ENCODE measurements around the gene NEMF.
"Not testable (repeated sequence)": the region's sequence is repeated elsewhere in the genome, so short reads cannot be mapped to it uniquely, and the experiment has no call there.

NEMF gene

DNA sequence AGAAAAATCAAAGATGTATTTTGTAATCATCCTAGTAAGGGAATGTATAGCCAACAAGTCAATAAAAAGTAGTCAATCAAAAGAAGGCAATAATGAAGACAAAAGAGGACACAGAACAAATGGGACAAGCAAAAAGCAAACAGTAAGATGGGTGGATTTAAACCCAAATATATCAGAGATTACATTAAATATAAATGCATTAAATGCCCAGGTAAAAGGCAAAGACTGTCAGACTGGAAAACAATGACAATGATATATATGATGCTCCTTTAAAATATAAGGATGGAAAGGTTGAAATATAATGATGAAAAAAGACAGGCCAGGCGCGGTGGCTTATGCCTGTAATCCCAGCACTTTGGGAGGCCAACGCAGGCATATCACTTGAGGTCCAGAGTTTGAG, 35.7 kb downstream of the NEMF start:
- no peak for DNase-seq (ENCODE audit: low read depth)

DNA sequence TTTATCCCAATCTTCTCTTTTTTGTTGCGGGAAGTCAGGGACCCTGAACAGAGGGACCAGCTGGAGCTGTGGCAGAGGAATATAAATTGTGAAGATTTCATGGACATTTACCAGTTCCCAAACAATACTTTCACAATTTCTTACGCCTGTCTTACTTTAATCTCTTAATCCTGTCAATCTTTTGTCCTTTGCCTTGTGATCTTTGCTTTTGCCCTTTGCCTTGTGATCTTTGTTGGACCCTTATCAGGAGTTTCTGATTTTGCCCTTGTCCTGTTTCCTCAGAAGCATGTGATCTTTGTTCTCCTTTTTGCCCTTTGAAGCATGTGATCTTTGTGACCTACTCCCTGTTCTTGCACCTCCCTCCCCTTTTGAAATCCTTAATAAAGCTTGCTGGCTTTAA, 36.5 kb downstream of the NEMF start:
- DNase-seq (ENCODE audit: low read depth) = not testable (repeated sequence)

DNA sequence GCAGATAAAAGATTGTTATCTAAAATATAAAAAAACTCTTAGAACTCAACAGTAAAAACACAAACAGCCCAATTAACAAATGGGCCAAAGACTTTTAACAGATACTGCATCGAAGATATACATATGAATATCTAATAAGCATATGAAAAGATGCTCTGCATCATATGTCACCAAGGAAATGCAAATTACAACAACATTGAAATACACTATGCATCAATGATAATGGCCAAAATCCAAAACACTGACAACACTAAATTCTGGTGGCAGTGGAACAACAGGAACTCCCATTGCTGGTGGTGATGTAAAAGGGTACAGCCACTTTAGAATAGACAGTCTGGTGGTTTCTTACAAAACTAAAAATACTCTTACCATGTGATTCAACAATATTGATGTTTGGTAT, 43.8 kb downstream of the NEMF start:
- DNase-seq (ENCODE audit: low read depth) = no peak

DNA sequence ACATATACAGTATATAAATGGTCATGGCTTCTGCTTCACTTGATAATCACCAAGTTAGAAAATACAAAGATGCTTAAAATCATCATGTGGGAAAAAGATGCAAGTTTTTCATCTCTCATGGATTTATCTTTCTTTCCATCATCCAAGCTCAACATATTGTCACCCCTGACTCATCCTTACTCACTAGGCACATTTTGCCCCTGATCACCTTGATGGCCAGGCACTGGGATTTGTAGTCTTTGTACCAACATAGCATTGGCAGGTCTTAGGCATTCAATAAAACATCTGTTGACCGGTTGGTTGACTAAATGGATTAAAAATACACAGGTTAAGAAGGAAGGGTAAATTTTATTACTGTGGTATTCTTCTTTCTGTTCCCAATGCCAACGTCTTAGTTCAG, 56.6 kb downstream of the NEMF start:
- DNase-seq (ENCODE audit: low read depth) = no peak

DNA sequence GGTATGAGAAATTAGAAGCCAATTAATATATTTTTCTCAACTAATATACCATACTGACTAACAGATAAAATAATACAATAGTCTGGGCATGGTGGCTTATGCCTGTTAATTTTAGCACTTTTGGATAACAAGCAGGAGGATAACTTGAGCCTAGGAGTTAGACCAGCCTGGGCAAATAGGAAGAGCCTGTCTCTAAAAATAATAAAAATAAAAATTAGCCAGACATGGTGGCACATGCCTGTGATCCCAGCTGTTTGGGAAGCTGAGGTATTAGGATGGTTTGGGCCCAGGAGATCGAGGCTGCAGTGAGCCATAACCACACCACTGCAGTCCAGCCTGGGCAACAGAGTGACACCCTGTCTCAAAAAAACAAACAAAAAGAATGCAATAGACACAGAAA, 60.0 kb downstream of the NEMF start:
- DNase-seq (ENCODE audit: low read depth) = no peak

DNA sequence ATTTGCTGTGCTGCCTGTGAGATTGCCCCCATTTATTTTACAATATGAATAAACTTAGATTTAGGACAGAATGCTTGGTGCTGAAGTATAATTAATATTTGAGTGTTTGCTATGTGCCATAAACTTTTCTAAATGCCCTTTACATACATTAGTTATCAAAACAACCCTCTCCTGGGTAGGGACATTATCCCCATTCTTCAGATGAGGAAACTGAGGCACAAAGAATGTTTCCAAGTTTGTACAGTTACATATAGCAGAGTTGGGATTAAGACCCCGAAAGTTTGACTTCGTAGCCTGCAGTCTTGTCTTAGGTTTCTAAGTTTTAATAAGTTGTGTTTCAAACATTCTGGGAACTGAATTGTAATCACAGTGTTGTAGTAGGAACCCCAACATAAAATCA, 66.3 kb downstream of the NEMF start:
- no peak for DNase-seq (ENCODE audit: low read depth)

DNA sequence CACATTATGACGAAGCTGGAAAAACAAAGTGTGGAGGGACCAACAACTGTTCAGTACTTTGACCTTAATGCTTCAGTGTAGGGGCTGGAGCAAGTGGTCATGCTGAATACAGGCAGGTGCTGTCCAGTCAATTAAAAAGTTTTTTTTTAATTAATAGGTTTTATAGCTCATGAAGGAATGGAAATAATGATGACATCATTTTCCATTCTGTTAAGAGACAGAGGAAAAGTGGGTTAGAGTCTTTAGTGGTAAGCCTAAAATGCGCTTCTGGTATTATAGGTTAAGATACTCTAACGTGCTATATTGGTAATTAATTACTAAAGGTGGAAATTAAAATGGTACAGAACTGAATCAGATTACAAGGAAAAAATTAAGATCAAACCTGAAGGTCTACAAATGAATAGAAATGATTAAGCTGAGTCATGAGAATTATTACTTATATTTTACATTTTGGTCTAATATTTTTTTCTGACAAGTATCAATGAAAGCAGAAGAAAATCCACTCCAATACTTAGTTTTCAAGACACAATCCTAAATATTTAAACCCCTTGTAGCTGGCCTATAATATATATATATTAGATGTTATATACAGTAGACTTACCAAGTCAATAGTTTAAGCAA, 69.1 kb downstream of the NEMF start:
- no peak for DNase-seq (ENCODE audit: low read depth)

DNA sequence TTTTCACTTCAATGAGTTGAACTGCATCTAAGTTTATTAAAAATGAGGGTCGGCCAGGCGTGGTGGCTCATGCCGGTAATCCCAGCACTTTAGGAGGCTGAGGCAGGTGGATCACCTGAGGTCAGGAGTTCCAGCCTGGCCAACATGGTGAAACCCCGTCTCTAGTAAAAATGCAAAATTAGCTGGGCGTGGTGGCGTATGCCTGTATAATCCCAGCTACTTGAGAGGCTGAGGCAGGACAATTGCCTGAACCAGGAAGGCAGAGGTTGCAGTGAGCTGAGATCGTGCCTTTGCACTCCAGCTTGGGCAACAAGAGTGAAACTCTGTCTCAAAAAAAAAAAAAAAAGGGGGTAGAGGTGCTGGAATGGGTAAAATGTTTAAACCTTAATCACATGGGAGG, 71.5 kb downstream of the NEMF start:
- DNase-seq (ENCODE audit: low read depth) = not testable (repeated sequence)

DNA sequence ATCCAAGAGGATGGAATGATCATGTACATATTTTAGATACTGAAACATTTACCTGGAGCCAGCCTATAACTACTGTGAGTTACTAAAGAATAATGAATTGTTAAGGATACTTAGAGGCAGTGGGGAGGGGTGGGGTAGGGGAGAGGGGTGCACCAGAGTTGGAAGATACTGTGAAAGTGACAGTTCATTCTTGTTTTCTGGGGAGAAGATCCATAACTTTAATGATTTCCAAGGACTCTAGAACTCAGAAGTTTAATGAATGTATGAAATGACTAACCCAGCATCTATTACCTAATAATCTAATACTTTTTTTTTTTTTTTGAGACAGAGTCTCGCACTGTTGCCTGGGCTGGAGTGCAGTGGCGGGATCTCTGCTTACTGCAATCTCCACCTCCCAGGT, 74.2 kb downstream of the NEMF start:
- DNase-seq (ENCODE audit: low read depth) = no peak

DNA sequence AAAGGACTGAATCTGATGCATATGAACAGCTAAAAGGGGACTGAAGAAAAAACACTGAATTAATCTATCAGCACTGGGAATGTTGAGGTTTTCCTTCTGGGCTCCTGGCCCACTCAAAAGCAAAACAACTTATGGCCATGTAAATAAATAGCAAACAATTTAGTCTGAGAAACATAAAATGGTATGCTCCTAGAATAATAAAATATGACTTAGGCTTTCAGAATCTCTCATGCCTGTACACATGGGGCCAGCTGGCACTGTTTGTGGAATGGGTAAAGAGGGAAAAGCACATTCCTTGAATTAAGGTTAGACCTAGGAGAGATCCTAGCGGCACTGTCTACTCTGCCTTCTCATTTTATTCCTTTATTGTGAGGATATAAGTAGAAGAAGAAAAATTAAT, 78.5 kb downstream of the NEMF start:
- DNase-seq (ENCODE audit: low read depth) = no peak

DNA sequence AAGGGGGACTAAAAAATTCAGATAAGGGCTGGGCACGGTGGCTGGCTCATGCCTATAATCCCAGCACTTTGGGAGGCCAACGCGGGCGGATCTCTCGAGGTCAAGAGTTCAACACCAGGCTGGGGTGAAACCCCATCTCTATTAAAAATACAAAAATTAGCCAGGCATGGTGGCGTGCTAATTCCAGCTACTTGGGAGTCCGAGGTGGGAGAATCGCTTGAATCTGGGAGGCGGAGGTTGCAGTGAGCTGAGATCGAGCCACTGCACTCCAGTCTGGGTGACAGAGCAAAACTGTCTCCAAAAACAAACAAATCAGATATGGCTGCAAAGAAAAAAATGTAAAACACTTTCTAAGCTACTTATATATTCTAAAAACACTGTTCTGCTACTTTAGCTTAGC, 80.9 kb downstream of the NEMF start:
- DNase-seq (ENCODE audit: low read depth) = not testable (repeated sequence)

DNA sequence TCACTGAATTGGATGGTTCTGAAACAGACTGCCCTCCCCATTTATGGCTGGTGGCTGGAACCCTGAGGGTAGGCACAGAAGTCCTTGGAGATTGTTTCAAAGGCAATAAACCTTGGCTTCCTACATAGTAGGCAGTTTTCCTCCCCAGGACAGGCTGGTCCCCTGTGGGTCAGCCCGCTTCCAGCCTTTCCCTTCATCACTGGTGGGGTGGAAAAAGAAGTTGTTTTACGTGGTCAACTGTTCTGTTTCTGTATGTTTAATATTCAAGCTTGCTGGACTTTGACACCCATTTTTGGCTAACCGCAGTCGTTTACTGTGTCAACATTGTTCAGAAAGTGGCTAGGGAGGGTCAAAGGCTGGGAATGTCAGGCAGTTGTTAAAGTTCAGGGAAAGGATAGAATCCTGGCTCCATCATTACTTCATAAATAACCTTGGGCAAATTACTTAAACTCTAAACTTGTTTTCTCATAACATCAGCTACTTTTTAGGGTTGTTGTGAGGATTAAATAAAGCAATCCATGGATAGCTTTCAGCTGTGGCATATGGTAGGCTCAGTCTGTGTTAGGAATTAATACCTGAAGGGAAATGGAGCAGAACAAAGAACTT, 82.3 kb downstream of the NEMF start:
- no peak for DNase-seq (ENCODE audit: low read depth)

DNA sequence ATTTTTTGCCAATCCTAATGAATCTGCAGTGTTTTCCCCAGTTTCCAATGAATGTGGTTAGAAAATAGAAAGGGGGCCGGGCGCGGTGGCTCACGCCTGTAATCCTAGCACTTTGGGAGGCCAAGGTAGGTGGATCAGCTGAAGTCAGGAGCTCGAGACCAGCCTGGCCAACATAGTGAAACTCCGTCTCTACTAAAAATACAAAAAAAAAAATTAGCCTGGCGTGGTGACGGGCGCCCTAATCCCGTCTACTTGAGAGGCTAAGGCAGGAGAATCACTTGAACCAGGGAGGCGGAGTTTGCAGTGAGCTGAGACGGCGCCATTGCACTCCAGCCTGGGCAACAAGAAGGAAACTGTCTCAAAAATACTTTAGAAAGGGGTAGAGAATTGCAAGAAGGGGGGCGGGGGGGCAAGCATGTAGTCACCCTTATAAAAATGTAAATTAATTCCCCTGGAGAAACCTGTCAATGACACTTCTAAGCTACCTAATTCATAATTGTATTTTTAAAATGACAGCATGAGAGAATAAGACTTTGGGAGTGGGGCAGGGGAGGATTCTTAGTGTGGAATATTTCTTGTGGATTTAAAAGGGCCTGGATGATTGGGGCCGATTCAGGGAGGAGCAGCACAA, 82.9 kb downstream of the NEMF start:
- DNase-seq (ENCODE audit: low read depth) = no peak

DNA sequence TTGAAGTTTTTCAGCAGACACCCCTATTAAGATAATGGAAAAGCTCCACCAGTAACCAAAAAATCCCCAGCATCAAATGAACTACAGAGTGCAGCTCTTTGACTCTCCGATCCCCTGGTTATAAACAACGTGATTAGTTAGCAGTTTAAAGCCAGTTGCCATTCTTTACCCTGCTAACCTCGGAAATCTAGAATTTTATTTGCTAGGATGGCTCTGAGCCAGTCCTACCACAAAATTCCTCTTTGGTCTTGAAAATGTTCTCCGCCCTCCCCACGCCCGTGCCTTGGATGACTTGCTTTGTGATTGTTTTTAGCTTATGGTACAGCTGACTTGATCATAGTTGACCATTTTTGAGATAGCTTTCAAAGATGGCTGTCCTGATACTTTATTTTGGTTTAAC, 83.4 kb downstream of the NEMF start:
- DNase-seq (ENCODE audit: low read depth) = no peak

DNA sequence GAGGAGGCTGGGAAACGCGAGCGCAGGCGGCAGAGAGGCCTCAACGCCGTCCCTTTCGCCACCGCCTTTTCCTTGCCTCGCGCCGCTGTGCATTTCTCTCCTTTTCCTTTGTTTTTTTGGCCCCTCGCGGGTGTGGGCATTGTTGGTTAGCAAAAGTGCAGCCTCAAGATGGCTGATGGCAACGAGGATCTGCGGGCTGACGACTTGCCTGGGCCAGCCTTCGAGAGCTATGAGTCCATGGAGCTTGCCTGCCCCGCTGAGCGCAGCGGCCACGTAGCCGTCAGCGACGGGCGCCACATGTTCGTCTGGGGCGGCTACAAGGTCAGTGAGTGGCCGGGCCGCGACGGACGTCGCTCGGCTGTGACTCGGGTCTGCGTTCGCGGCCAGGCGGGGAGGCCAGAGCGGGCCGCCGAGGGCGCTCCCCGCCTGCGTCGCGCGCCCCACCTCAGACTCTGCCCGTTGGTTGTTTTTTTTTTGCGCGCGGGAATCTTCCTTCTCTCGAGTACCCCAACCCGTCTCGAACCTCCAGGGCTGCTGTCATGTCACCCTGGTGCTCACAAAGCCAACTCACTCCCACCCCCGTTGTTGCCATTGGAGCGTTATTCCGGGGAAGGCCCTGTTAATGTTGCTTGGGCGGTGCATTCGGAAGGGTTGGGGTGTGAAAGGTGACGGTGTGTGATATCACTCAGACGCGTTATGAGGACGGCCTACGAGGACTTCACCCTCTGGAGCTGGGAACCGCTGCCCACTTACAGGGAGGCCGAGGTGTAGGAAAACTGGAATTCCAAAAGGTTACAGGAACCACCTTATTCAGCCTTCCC, 84.1 kb downstream of the NEMF start:
- peak; percentile 21 for DNase-seq (ENCODE audit: low read depth)

DNA sequence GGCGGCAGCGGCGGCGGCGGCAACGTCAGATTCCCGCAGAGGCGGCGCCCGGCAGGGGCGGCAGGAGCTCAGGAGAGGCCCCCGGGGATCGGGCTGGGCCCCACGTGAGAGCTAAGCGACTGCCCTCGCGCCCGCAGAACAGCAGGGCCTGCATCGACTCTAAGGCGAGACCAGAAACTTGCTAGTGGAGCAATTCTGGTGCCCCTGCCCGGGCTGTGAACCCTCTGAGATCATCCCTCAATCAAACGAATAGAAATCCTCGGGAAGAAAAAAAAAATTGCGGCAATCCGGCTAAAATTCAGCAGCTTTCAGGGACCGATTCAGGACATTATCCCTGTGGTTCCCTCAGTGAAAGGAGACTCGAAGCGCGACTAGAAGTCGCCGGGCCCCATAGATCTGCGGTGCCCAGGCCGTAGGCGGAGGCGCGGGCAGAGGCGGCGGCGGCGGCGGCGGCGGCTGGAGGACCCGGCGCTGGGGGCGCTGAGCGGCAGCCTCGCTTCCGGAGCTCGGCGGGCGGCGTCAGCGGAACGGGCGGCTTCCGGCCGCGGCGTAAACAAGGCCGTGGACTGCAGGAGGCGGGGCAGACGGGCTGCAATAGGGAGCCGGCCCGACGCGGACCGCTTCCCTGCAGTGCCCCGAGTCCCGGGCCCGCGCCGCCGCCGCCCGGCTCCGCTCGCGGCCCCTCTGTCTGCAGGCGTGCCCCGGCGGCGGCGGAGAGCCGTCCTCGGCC, 84.9 kb downstream of the NEMF start, which contains the start of gene KLHDC2:
Gene KLHDC2, plus strand, starts transcription at position 583 of the 730 bp plus-strand sequence. CDS start 316 bp downstream, outside the sequence.
- DNase-seq (ENCODE audit: low read depth) = peak; percentile 73

DNA sequence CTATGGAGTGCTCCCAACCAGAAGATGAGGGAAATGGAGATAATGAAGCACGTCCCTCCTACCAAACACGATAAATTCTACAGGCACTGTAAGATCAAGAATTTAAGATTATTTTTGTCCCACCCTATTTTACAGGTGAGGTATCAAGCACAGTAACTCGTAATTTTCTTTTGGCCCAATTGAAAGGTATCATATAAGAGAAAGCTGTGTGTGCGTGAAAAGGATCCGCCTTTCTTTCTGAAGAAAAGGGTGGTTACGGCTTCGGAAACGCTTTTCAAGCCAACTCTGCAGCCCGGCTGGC, 85.4 kb downstream of the NEMF start:
- no peak for DNase-seq (ENCODE audit: low read depth)

DNA sequence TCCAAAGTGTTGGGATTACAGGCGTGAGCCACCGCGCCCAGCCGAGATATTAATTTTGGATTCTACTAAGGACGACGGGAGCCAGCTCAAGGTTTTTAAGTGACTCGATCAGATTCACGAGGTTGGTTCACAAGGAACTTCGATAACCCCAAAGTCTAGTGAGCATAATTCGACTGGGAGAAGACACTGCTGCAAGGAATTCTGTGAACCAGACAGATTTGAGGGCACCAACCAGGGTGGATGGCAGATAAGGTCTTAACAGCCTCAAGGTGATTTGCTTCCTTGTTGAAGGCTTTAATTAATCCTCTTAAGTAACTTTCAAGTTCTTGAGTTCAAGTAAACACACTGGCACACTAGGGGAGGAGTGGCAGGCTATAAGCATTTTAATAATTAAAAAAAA, 85.7 kb downstream of the NEMF start:
- no peak for DNase-seq (ENCODE audit: low read depth)

DNA sequence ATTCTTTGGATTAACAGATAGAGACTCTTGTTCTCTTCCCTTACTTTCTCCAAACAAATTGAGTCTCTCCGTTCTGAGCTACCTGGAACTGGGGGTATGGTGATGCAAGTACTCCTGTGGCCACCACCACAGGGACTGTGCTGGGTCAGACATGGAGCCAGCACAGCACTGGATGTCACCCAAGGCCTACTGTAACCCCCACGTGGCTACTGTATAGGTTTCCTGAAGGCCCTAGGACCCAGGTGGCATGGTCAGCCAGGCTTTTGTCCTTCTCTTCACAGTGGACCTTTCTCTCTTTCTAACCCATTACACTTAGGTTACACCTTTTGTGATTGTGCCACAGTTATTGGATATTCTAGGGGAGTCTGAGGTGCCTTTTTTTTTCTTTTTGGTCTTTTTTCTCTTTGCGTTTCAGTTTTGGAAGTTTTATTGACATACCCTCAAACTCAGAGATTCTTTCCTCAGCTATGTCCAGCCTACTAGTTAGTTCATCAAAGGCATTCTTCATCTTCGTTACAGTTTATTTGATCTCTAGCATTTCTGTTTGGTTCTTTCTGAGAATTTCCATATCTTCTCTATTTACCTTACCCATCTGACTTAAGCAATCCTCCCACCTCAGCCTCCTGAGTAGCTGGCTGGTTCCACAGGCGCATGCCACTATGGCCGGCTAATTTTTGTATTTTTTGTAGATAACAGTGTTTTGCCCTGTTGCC, 90.6 kb downstream of the NEMF start:
- DNase-seq (ENCODE audit: low read depth) = no peak

DNA sequence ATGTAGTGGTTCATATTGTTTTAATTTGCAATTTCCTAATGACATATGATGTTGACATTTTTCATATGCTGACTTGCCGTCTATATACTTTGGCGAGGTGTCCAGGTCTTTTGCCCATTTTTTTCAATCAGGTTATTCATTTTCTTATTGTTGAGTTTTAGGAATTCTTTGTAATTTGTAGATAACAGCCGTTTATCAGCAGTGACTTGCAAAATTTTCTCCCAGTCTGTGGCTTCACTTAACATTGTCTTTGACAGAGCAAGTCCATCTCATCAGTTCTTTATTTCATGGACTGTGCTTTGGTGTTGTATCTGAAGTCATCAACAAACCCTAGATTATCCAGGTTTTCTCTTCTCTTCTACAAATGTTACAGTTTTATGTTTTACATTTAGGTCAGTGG, 97.2 kb downstream of the NEMF start:
- DNase-seq (ENCODE audit: low read depth) = no peak

DNA sequence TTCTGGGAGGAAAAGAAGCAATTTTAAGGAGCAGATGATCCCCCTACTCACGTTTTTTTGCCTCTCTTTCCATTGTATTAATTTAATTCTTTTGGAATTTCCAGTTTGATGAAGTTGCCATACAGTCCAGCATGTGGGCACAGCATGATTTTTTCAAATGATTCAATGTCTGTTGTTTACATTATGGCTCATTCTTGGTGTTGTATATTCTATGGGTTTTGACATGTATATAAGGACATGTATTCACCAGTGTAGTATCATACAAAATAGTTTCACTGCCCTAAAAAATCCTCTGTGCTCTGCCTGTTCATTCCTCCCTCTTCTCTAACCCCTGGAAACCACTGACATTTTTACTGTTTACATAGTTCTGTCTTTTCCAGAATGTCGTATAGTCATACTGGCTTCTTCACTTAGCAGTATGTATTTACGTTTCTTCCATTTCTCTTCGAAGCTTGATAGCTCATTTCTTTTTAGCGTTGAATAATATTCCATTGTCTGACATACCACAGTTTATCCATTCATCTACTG, 98.0 kb downstream of the NEMF start:
- no peak for DNase-seq (ENCODE audit: low read depth)
